H1 (cell line): Measurements from ENCODE around the gene CA5A. TPM values are rescaled to one million over a fixed set of nuclear protein-coding genes. Genes with fewer than 3 reads are reported as not detected.
"Not testable (repeated sequence)": the region's sequence is repeated elsewhere in the genome, so short reads cannot be mapped to it uniquely, and the experiment has no call there.

Experiments
- CTCF ChIA-PET: fragments of 300-600 bp; sonication (Branson Sonifier 250); formaldehyde crosslinking; loops from one replicate; lab custom pipeline; 2021; ENCODE audit not compliant: partially characterized antibody; lab: Charles Lee
- POLR2A ChIA-PET: fragments of 300-600 bp; sonication (Branson Sonifier 250); formaldehyde crosslinking; loops from one replicate; lab custom pipeline; 2021; ENCODE audit warnings: inconsistent platforms; ENCODE audit not compliant: partially characterized antibody; lab: Charles Lee
- DNase-seq, 2 experiments: peaks; one replicate each; pipeline versions ENCODE4 v3.0.0 to v3.0.0-alpha.2; 2010 to 2022; ENCODE audit warnings: low spot score in 2 of 2, low read depth in 1 of 2, mixed read lengths in 1 of 2
- FAIRE-seq: peaks from 2 replicates; lab custom pipeline; 2011; peaks lifted over from hg19 to GRCh38; lab: Jason Lieb, UNC
- H2AFZ ChIP-seq: 2 replicates; pipeline ENCODE4 v1.8.1; 2012; ENCODE audit warnings: low read length, inconsistent platforms
- H2AK5ac ChIP-seq: 2 replicates; pipeline ENCODE4 v1.6.1; 2013; ENCODE audit warnings: low read depth, low read length
- H2BK120ac ChIP-seq: replicated peaks from 2 replicates; pipeline ENCODE3; 2013; ENCODE audit warnings: low read depth, low read length, inconsistent platforms
- H2BK12ac ChIP-seq: 2 replicates; pipeline ENCODE4 v1.6.1; 2013; ENCODE audit warnings: low read depth, low read length
- H2BK15ac ChIP-seq: 2 replicates; pipeline ENCODE4 v1.6.1; 2013; ENCODE audit warnings: low read length
- H2BK20ac ChIP-seq: 2 replicates; pipeline ENCODE4 v1.6.1; 2013; ENCODE audit warnings: low read length
- H2BK5ac ChIP-seq: 2 replicates; pipeline ENCODE4 v1.6.1; 2013; ENCODE audit warnings: low read depth, low read length
- H3K14ac ChIP-seq: 2 replicates; pipeline ENCODE4 v1.6.1; 2013; ENCODE audit warnings: inconsistent platforms; ENCODE audit not compliant: insufficient read length
- H3K18ac ChIP-seq: 2 replicates; pipeline ENCODE4 v1.6.1; 2013; ENCODE audit warnings: low read length; ENCODE audit errors: extremely low read depth
- H3K23ac ChIP-seq: 2 replicates; pipeline ENCODE4 v1.6.1; 2013; ENCODE audit warnings: inconsistent platforms; ENCODE audit not compliant: insufficient read length
- H3K23me2 ChIP-seq: 2 replicates; pipeline ENCODE4 v1.6.1; 2013; ENCODE audit warnings: low read depth, low read length
- H3K27ac ChIP-seq: 2 replicates; pipeline ENCODE4 v1.6.1; 2011; ENCODE audit warnings: low read depth, low read length, inconsistent platforms
- H3K27me3 ChIP-seq, 4 experiments: replicated peaks in 1 of 4; 1 replicate in 1 of 4; 2 replicates in 3 of 4; pipeline versions ENCODE4 v1.6.1 to v1.8.1; 2011 to 2013; ENCODE audit warnings: low read length in 3 of 4, mild to moderate bottlenecking in 3 of 4, inconsistent platforms in 2 of 4, mixed read lengths in 2 of 4, moderate library complexity in 1 of 4; ENCODE audit not compliant: control insufficient read depth in 3 of 4, insufficient read depth in 3 of 4; ENCODE audit errors: extremely low read depth in 1 of 4
- H3K36me3 ChIP-seq, 4 experiments: 2 replicates each; pipeline versions ENCODE4 v1.6.1 to v1.8.1; 2011 to 2013; ENCODE audit warnings: mild to moderate bottlenecking in 4 of 4, low read length in 3 of 4, moderate library complexity in 2 of 4, control low read depth in 1 of 4, inconsistent platforms in 1 of 4; ENCODE audit not compliant: insufficient read depth in 4 of 4, control insufficient read depth in 2 of 4
- H3K4ac ChIP-seq: replicated peaks from 2 replicates; pipeline ENCODE3; 2013; ENCODE audit warnings: low read length, low read depth, mixed read lengths, inconsistent platforms; ENCODE audit not compliant: insufficient read length
- H3K4me1 ChIP-seq, 4 experiments: replicated peaks in 1 of 4; 1 replicate in 1 of 4; 2 replicates in 3 of 4; pipeline versions ENCODE4 v1.6.1 to v1.8.1; 2011 to 2013; ENCODE audit warnings: low read length in 3 of 4, inconsistent platforms in 2 of 4, mixed read lengths in 1 of 4; ENCODE audit not compliant: insufficient read depth in 4 of 4, control insufficient read depth in 3 of 4
- H3K4me2 ChIP-seq, 2 experiments: 2 replicates each; pipeline versions ENCODE4 v1.6.1 to v1.8.1; 2011 to 2013; ENCODE audit warnings: low read depth in 2 of 2, low read length in 2 of 2, control low read depth in 1 of 2, inconsistent platforms in 1 of 2, mild to moderate bottlenecking in 1 of 2; ENCODE audit not compliant: insufficient read depth in 1 of 2
- H3K4me3 ChIP-seq, 4 experiments: fragments of 200-600, 300-600 bp in 1 of 4; sonication (generic), shearing (Covaris generic), sonication (Bioruptor Twin) in 1 of 4; 2 replicates each; pipeline versions ENCODE4 v1.5.1 to v1.8.1; 2011 to 2016; ENCODE audit warnings: low read length in 4 of 4, low read depth in 3 of 4, control low read depth in 2 of 4, inconsistent platforms in 2 of 4, mild to moderate bottlenecking in 2 of 4, mixed read lengths in 1 of 4, moderate library complexity in 1 of 4; ENCODE audit not compliant: insufficient read depth in 2 of 4; ENCODE audit errors: extremely low read depth in 1 of 4
- H3K56ac ChIP-seq: replicated peaks from 2 replicates; pipeline ENCODE3; 2013; ENCODE audit warnings: low read depth, mild to moderate bottlenecking, mixed read lengths, low read length, inconsistent platforms; ENCODE audit not compliant: insufficient read length
- H3K79me1 ChIP-seq: 2 replicates; pipeline ENCODE4 v1.6.1; 2013; ENCODE audit warnings: low read depth, low read length, control low read depth
- H3K79me2 ChIP-seq, 2 experiments: 2 replicates each; pipeline versions ENCODE4 v1.6.1 to v1.8.1; 2012 to 2013; ENCODE audit warnings: low read length in 2 of 2, mild to moderate bottlenecking in 2 of 2, inconsistent platforms in 1 of 2; ENCODE audit not compliant: insufficient read depth in 2 of 2, control insufficient read depth in 1 of 2
- H3K9ac ChIP-seq, 4 experiments: replicated peaks in 1 of 4; 1 replicate in 1 of 4; 2 replicates in 3 of 4; pipeline versions ENCODE4 v1.6.1 to v1.8.1; 2011 to 2013; ENCODE audit warnings: low read depth in 3 of 4, low read length in 3 of 4, control low read depth in 2 of 4, mild to moderate bottlenecking in 2 of 4, moderate library complexity in 2 of 4, inconsistent platforms in 1 of 4; ENCODE audit errors: extremely low read depth in 1 of 4
- H3K9me3 ChIP-seq, 2 experiments: 2 replicates each; pipeline versions ENCODE4 v1.6.1 to v1.8.1; 2012 to 2013; ENCODE audit warnings: mild to moderate bottlenecking in 2 of 2, moderate library complexity in 2 of 2, control low read depth in 1 of 2, inconsistent platforms in 1 of 2, low read depth in 1 of 2, low read length in 1 of 2, mixed read lengths in 1 of 2; ENCODE audit not compliant: insufficient read depth in 2 of 2
- H4K20me1 ChIP-seq, 2 experiments: replicated peaks in 1 of 2; 2 replicates each; pipeline versions ENCODE3 to v1.8.1; 2011 to 2013; ENCODE audit warnings: inconsistent platforms in 2 of 2, low read length in 2 of 2, mild to moderate bottlenecking in 1 of 2; ENCODE audit not compliant: insufficient read depth in 2 of 2, control insufficient read depth in 1 of 2
- H4K5ac ChIP-seq: 2 replicates; pipeline ENCODE4 v1.6.1; 2013; ENCODE audit warnings: low read length, low read depth, mixed read lengths, inconsistent platforms; ENCODE audit not compliant: insufficient read length
- H4K8ac ChIP-seq: 2 replicates; pipeline ENCODE4 v1.8.0; 2013; ENCODE audit warnings: mild to moderate bottlenecking, moderate library complexity, low read length, inconsistent platforms; ENCODE audit not compliant: insufficient read depth; ENCODE audit errors: extremely low read depth
- H4K91ac ChIP-seq: replicated peaks from 2 replicates; pipeline ENCODE3; 2013; ENCODE audit warnings: low read length, mixed read lengths, inconsistent platforms; ENCODE audit not compliant: insufficient read length
- WGBS, 2 experiments: shearing (Covaris generic) in 1 of 2; methylation state at CpG; one replicate each; pipeline versions ENCODE4 v1.1.6 to v1.1.7; 2013 to 2015; ENCODE audit warnings: low lambda C conversion rate in 2 of 2, mixed read lengths in 2 of 2, inconsistent platforms in 1 of 2, low coverage in 1 of 2, missing lambda C conversion rate in 1 of 2; ENCODE audit not compliant: insufficient replicate concordance in 2 of 2, insufficient coverage in 1 of 2, insufficient read length in 1 of 2; ENCODE audit errors: extremely low coverage in 1 of 2, missing lambda C conversion rate in 1 of 2; 5-methylcytosine and 5-hydroxymethylcytosine counted together
- polyA plus RNA-seq, 7 experiments: library from polyadenylated mRNA; depleted of rRNA in 3 of 7; stranded (reverse) in 5 of 7; unstranded in 2 of 7; fragments of >200 nt in 5 of 7; fragments of 200-250 nt in 2 of 7; gene quantifications; 1 replicate in 5 of 7; 2 replicates in 1 of 7; 4 replicates in 1 of 7; pipeline versions ENCODE4 v1.2.1 to v1.2.3, GENCODE V29; 2011 to 2013; ENCODE audit warnings: missing spikeins in 2 of 7, mixed read lengths in 2 of 7
- total RNA-seq: library from RNA; stranded (reverse); fragmentation: NEBNext Ultra II Directional; extraction: Animal tissue kit (Norgen Biotek cat#: 25700); gene quantifications from 2 replicates; pipeline ENCODE4 v1.2.1, GENCODE V29; 2021

CA5A gene
- total and polyA plus RNA-seq, 2 of the 8 experiments (the other 6 are each of a cell fraction or from before 2014, with no cell fraction given), result not detected

- H3K36me3 ChIP-seq, H2BK20ac ChIP-seq, H3K79me1 ChIP-seq, H4K20me1 ChIP-seq, H2BK120ac ChIP-seq, H2AK5ac ChIP-seq, FAIRE-seq, H3K23ac ChIP-seq, H3K4me2 ChIP-seq, H3K23me2 ChIP-seq, H3K4me3 ChIP-seq, H3K56ac ChIP-seq, H2AFZ ChIP-seq, H2BK12ac ChIP-seq, H2BK5ac ChIP-seq, H3K79me2 ChIP-seq, H4K91ac ChIP-seq, H3K14ac ChIP-seq, H4K5ac ChIP-seq, DNase-seq, H3K27ac ChIP-seq, H3K9me3 ChIP-seq, H2BK15ac ChIP-seq, H3K27me3 ChIP-seq, H3K9ac ChIP-seq, H3K4ac ChIP-seq, H4K8ac ChIP-seq, H3K4me1 ChIP-seq, H3K18ac ChIP-seq: not testable (repeated sequence)
- WGBS, 2 experiments, result 98% methylated on average over 4 of the region's 4 CpGs; no CpG with 5 or more reads in 1 of the 2 experiments
- CTCF ChIA-PET, result interaction anchor here (0.7 to 3.0 kb wide), 7 partner anchors 9 to 115 kb away, joined by 3 to 9 read pairs (median 5); no protein-coding TSS in a partner anchor
- POLR2A ChIA-PET, result interaction anchor here (1.5 kb wide), 1 partner anchor 115 kb away, joined by 3 read pairs; no protein-coding TSS in a partner anchor
Observed at GRCh38 chr16:87894005-87894404, 42.3 kb downstream of the CA5A start.
